H1 (cell line): ENCODE data around the gene FRY. TPM values are rescaled to one million over a fixed set of nuclear protein-coding genes. Genes with fewer than 3 reads are reported as not detected.

Experiments used
- CTCF ChIA-PET: fragments of 300-600 bp; sonication (Branson Sonifier 250); formaldehyde crosslinking; loops from one replicate; lab custom pipeline; 2021; ENCODE audit not compliant: partially characterized antibody; lab: Charles Lee
- POLR2A ChIA-PET: fragments of 300-600 bp; sonication (Branson Sonifier 250); formaldehyde crosslinking; loops from one replicate; lab custom pipeline; 2021; ENCODE audit warnings: inconsistent platforms; ENCODE audit not compliant: partially characterized antibody; lab: Charles Lee
- DNase-seq, 2 experiments: peaks; one replicate each; pipeline versions ENCODE4 v3.0.0 to v3.0.0-alpha.2; 2010 to 2022; ENCODE audit warnings: low spot score in 2 of 2, low read depth in 1 of 2, mixed read lengths in 1 of 2
- FAIRE-seq: peaks from 2 replicates; lab custom pipeline; 2011; peaks lifted over from hg19 to GRCh38; lab: Jason Lieb, UNC
- H2AFZ ChIP-seq: 2 replicates; pipeline ENCODE4 v1.8.1; 2012; ENCODE audit warnings: low read length, inconsistent platforms
- H2AK5ac ChIP-seq: 2 replicates; pipeline ENCODE4 v1.6.1; 2013; ENCODE audit warnings: low read depth, low read length
- H2BK120ac ChIP-seq: replicated peaks from 2 replicates; pipeline ENCODE3; 2013; ENCODE audit warnings: low read depth, low read length, inconsistent platforms
- H2BK12ac ChIP-seq: 2 replicates; pipeline ENCODE4 v1.6.1; 2013; ENCODE audit warnings: low read depth, low read length
- H2BK15ac ChIP-seq: 2 replicates; pipeline ENCODE4 v1.6.1; 2013; ENCODE audit warnings: low read length
- H2BK20ac ChIP-seq: 2 replicates; pipeline ENCODE4 v1.6.1; 2013; ENCODE audit warnings: low read length
- H2BK5ac ChIP-seq: 2 replicates; pipeline ENCODE4 v1.6.1; 2013; ENCODE audit warnings: low read depth, low read length
- H3K14ac ChIP-seq: 2 replicates; pipeline ENCODE4 v1.6.1; 2013; ENCODE audit warnings: inconsistent platforms; ENCODE audit not compliant: insufficient read length
- H3K18ac ChIP-seq: 2 replicates; pipeline ENCODE4 v1.6.1; 2013; ENCODE audit warnings: low read length; ENCODE audit errors: extremely low read depth
- H3K23ac ChIP-seq: 2 replicates; pipeline ENCODE4 v1.6.1; 2013; ENCODE audit warnings: inconsistent platforms; ENCODE audit not compliant: insufficient read length
- H3K23me2 ChIP-seq: 2 replicates; pipeline ENCODE4 v1.6.1; 2013; ENCODE audit warnings: low read depth, low read length
- H3K27ac ChIP-seq: 2 replicates; pipeline ENCODE4 v1.6.1; 2011; ENCODE audit warnings: low read depth, low read length, inconsistent platforms
- H3K27me3 ChIP-seq, 4 experiments: replicated peaks in 1 of 4; 1 replicate in 1 of 4; 2 replicates in 3 of 4; pipeline versions ENCODE4 v1.6.1 to v1.8.1; 2011 to 2013; ENCODE audit warnings: low read length in 3 of 4, mild to moderate bottlenecking in 3 of 4, inconsistent platforms in 2 of 4, mixed read lengths in 2 of 4, moderate library complexity in 1 of 4; ENCODE audit not compliant: control insufficient read depth in 3 of 4, insufficient read depth in 3 of 4; ENCODE audit errors: extremely low read depth in 1 of 4
- H3K36me3 ChIP-seq, 4 experiments: 2 replicates each; pipeline versions ENCODE4 v1.6.1 to v1.8.1; 2011 to 2013; ENCODE audit warnings: mild to moderate bottlenecking in 4 of 4, low read length in 3 of 4, moderate library complexity in 2 of 4, control low read depth in 1 of 4, inconsistent platforms in 1 of 4; ENCODE audit not compliant: insufficient read depth in 4 of 4, control insufficient read depth in 2 of 4
- H3K4ac ChIP-seq: replicated peaks from 2 replicates; pipeline ENCODE3; 2013; ENCODE audit warnings: low read length, low read depth, mixed read lengths, inconsistent platforms; ENCODE audit not compliant: insufficient read length
- H3K4me1 ChIP-seq, 4 experiments: replicated peaks in 1 of 4; 1 replicate in 1 of 4; 2 replicates in 3 of 4; pipeline versions ENCODE4 v1.6.1 to v1.8.1; 2011 to 2013; ENCODE audit warnings: low read length in 3 of 4, inconsistent platforms in 2 of 4, mixed read lengths in 1 of 4; ENCODE audit not compliant: insufficient read depth in 4 of 4, control insufficient read depth in 3 of 4
- H3K4me2 ChIP-seq, 2 experiments: 2 replicates each; pipeline versions ENCODE4 v1.6.1 to v1.8.1; 2011 to 2013; ENCODE audit warnings: low read depth in 2 of 2, low read length in 2 of 2, control low read depth in 1 of 2, inconsistent platforms in 1 of 2, mild to moderate bottlenecking in 1 of 2; ENCODE audit not compliant: insufficient read depth in 1 of 2
- H3K4me3 ChIP-seq, 4 experiments: fragments of 200-600, 300-600 bp in 1 of 4; sonication (generic), shearing (Covaris generic), sonication (Bioruptor Twin) in 1 of 4; 2 replicates each; pipeline versions ENCODE4 v1.5.1 to v1.8.1; 2011 to 2016; ENCODE audit warnings: low read length in 4 of 4, low read depth in 3 of 4, control low read depth in 2 of 4, inconsistent platforms in 2 of 4, mild to moderate bottlenecking in 2 of 4, mixed read lengths in 1 of 4, moderate library complexity in 1 of 4; ENCODE audit not compliant: insufficient read depth in 2 of 4; ENCODE audit errors: extremely low read depth in 1 of 4
- H3K56ac ChIP-seq: replicated peaks from 2 replicates; pipeline ENCODE3; 2013; ENCODE audit warnings: low read depth, mild to moderate bottlenecking, mixed read lengths, low read length, inconsistent platforms; ENCODE audit not compliant: insufficient read length
- H3K79me1 ChIP-seq: 2 replicates; pipeline ENCODE4 v1.6.1; 2013; ENCODE audit warnings: low read depth, low read length, control low read depth
- H3K79me2 ChIP-seq, 2 experiments: 2 replicates each; pipeline versions ENCODE4 v1.6.1 to v1.8.1; 2012 to 2013; ENCODE audit warnings: low read length in 2 of 2, mild to moderate bottlenecking in 2 of 2, inconsistent platforms in 1 of 2; ENCODE audit not compliant: insufficient read depth in 2 of 2, control insufficient read depth in 1 of 2
- H3K9ac ChIP-seq, 4 experiments: replicated peaks in 1 of 4; 1 replicate in 1 of 4; 2 replicates in 3 of 4; pipeline versions ENCODE4 v1.6.1 to v1.8.1; 2011 to 2013; ENCODE audit warnings: low read depth in 3 of 4, low read length in 3 of 4, control low read depth in 2 of 4, mild to moderate bottlenecking in 2 of 4, moderate library complexity in 2 of 4, inconsistent platforms in 1 of 4; ENCODE audit errors: extremely low read depth in 1 of 4
- H3K9me3 ChIP-seq, 2 experiments: 2 replicates each; pipeline versions ENCODE4 v1.6.1 to v1.8.1; 2012 to 2013; ENCODE audit warnings: mild to moderate bottlenecking in 2 of 2, moderate library complexity in 2 of 2, control low read depth in 1 of 2, inconsistent platforms in 1 of 2, low read depth in 1 of 2, low read length in 1 of 2, mixed read lengths in 1 of 2; ENCODE audit not compliant: insufficient read depth in 2 of 2
- H4K20me1 ChIP-seq, 2 experiments: replicated peaks in 1 of 2; 2 replicates each; pipeline versions ENCODE3 to v1.8.1; 2011 to 2013; ENCODE audit warnings: inconsistent platforms in 2 of 2, low read length in 2 of 2, mild to moderate bottlenecking in 1 of 2; ENCODE audit not compliant: insufficient read depth in 2 of 2, control insufficient read depth in 1 of 2
- H4K5ac ChIP-seq: 2 replicates; pipeline ENCODE4 v1.6.1; 2013; ENCODE audit warnings: low read length, low read depth, mixed read lengths, inconsistent platforms; ENCODE audit not compliant: insufficient read length
- H4K8ac ChIP-seq: 2 replicates; pipeline ENCODE4 v1.8.0; 2013; ENCODE audit warnings: mild to moderate bottlenecking, moderate library complexity, low read length, inconsistent platforms; ENCODE audit not compliant: insufficient read depth; ENCODE audit errors: extremely low read depth
- H4K91ac ChIP-seq: replicated peaks from 2 replicates; pipeline ENCODE3; 2013; ENCODE audit warnings: low read length, mixed read lengths, inconsistent platforms; ENCODE audit not compliant: insufficient read length
- ASH2L ChIP-seq: fragments of 200-600, 300-600 bp; sonication (generic); IDR thresholded peaks from one replicate; pipeline ENCODE4 v1.7.1; 2017; ENCODE audit warnings: low read length
- ATF3 ChIP-seq: IDR thresholded peaks from 2 replicates; pipeline ENCODE4 v1.6.1; 2011; ENCODE audit warnings: low read depth, mild to moderate bottlenecking, low read length; ENCODE audit not compliant: insufficient read depth
- BACH1 ChIP-seq: IDR thresholded peaks from 2 replicates; pipeline ENCODE4 v1.6.1; 2012; ENCODE audit warnings: low read length, improper control_type of control experiment
- CBX5 ChIP-seq: fragments of 300-800, 300-1000 bp; sonication (generic); IDR thresholded peaks from 2 replicates; pipeline ENCODE4 v1.7.1; 2016; ENCODE audit warnings: antibody characterized with exemption, low read length, low read depth
- CTCF ChIP-seq, 3 experiments: IDR thresholded peaks; 1 replicate in 2 of 3; 2 replicates in 1 of 3; pipeline versions ENCODE4 v1.5.1 to v1.6.1; 2011; ENCODE audit warnings: low read length in 3 of 3, mild to moderate bottlenecking in 3 of 3, inconsistent platforms in 2 of 3, low read depth in 1 of 3, moderate library complexity in 1 of 3; ENCODE audit not compliant: insufficient read depth in 1 of 3; ENCODE audit errors: control extremely low read depth in 1 of 3
- FOSL1 ChIP-seq: IDR thresholded peaks from 2 replicates; pipeline ENCODE4 v1.6.1; 2011; ENCODE audit warnings: mild to moderate bottlenecking, low read depth, low read length, moderate library complexity; ENCODE audit not compliant: insufficient read depth
- GABPA ChIP-seq: IDR thresholded peaks from 2 replicates; pipeline ENCODE4 v1.6.1; 2011; ENCODE audit warnings: mild to moderate bottlenecking, low read length, moderate library complexity, borderline replicate concordance; ENCODE audit not compliant: insufficient read depth
- RXRA ChIP-seq: IDR thresholded peaks from 2 replicates; pipeline ENCODE4 v1.6.1; 2011; ENCODE audit warnings: low read depth, mild to moderate bottlenecking, low read length, moderate library complexity; ENCODE audit not compliant: insufficient read depth
- SIRT6 ChIP-seq: IDR thresholded peaks from one replicate; pipeline ENCODE4 v1.7.1; 2012; ENCODE audit warnings: low read length, inconsistent platforms
- SIX5 ChIP-seq: IDR thresholded peaks from 2 replicates; pipeline ENCODE4 v1.6.1; 2011; ENCODE audit warnings: mild to moderate bottlenecking, low read depth, low read length
- SP2 ChIP-seq: IDR thresholded peaks from 2 replicates; pipeline ENCODE4 v1.6.1; 2012; ENCODE audit warnings: mild to moderate bottlenecking, low read length, inconsistent platforms
- TBP ChIP-seq: IDR thresholded peaks from 2 replicates; pipeline ENCODE4 v1.6.1; 2011; ENCODE audit warnings: low read depth, low read length, improper control_type of control experiment
- WGBS, 2 experiments: shearing (Covaris generic) in 1 of 2; methylation state at CpG; one replicate each; pipeline versions ENCODE4 v1.1.6 to v1.1.7; 2013 to 2015; ENCODE audit warnings: low lambda C conversion rate in 2 of 2, mixed read lengths in 2 of 2, inconsistent platforms in 1 of 2, low coverage in 1 of 2, missing lambda C conversion rate in 1 of 2; ENCODE audit not compliant: insufficient replicate concordance in 2 of 2, insufficient coverage in 1 of 2, insufficient read length in 1 of 2; ENCODE audit errors: extremely low coverage in 1 of 2, missing lambda C conversion rate in 1 of 2; 5-methylcytosine and 5-hydroxymethylcytosine counted together
- polyA plus RNA-seq, 7 experiments: library from polyadenylated mRNA; depleted of rRNA in 3 of 7; stranded (reverse) in 5 of 7; unstranded in 2 of 7; fragments of >200 nt in 5 of 7; fragments of 200-250 nt in 2 of 7; gene quantifications; 1 replicate in 5 of 7; 2 replicates in 1 of 7; 4 replicates in 1 of 7; pipeline versions ENCODE4 v1.2.1 to v1.2.3, GENCODE V29; 2011 to 2013; ENCODE audit warnings: missing spikeins in 2 of 7, mixed read lengths in 2 of 7
- total RNA-seq: library from RNA; stranded (reverse); fragmentation: NEBNext Ultra II Directional; extraction: Animal tissue kit (Norgen Biotek cat#: 25700); gene quantifications from 2 replicates; pipeline ENCODE4 v1.2.1, GENCODE V29; 2021

Gene FRY
- total and polyA plus RNA-seq, 2 of the 8 experiments (the other 6 are each of a cell fraction or from before 2014, with no cell fraction given) = 4.3 to 9.2 TPM

GRCh38 chr13:32040689-32041088 is 9.1 kb downstream of the FRY start:
- H2AK5ac ChIP-seq = no peak overlapping the region
- no peaks in the 10 kb centered on the region for H3K23me2 ChIP-seq
- H2BK20ac ChIP-seq = no peak overlapping the region
- DNase-seq = no peak
- H3K79me2 ChIP-seq = no peaks in the 10 kb centered on the region
- no peak overlapping the region for H3K4me3 ChIP-seq
- no peak overlapping the region for H3K4ac ChIP-seq
- CTCF ChIA-PET = interaction anchor here (0.7 to 1.6 kb wide), 2 partner anchors 10 to 195 kb away, joined by 3 to 5 read pairs; no protein-coding TSS in a partner anchor
- no peaks in the 10 kb centered on the region for H3K27me3 ChIP-seq
- H2BK12ac ChIP-seq = no peak overlapping the region
- no peaks in the 10 kb centered on the region; a peak in 2 of 8 replicates for H3K36me3 ChIP-seq
- H3K9me3 ChIP-seq = no peaks in the 10 kb centered on the region
- H3K14ac ChIP-seq = no peak overlapping the region
- H4K8ac ChIP-seq = no peak overlapping the region
- no peak overlapping the region for H4K91ac ChIP-seq
- peaks cover 3 to 6% (median 4%) of the 10 kb centered on the region in 4 experiments; a peak in 4 of 7 replicates for H3K4me1 ChIP-seq
- no peak overlapping the region for H2BK15ac ChIP-seq
- H2BK120ac ChIP-seq = no peak overlapping the region
- no peak overlapping the region for H3K4me2 ChIP-seq
- no peak overlapping the region for H3K56ac ChIP-seq
- H4K5ac ChIP-seq = no peak overlapping the region
- POLR2A ChIA-PET = interaction anchor here (1.2 kb wide), 1 partner anchor 11 kb away, joined by 3 read pairs; no protein-coding TSS in a partner anchor
- FAIRE-seq = no peak
- H3K23ac ChIP-seq = no peak overlapping the region
- H3K27ac ChIP-seq = no peak overlapping the region
- H2AFZ ChIP-seq = no peak overlapping the region
- no peak overlapping the region for H2BK5ac ChIP-seq
- no peaks in the 10 kb centered on the region for H3K79me1 ChIP-seq
- H4K20me1 ChIP-seq = no peaks in the 10 kb centered on the region
- H3K18ac ChIP-seq = no peak overlapping the region
- 90% methylated on average over 3 of the region's 3 CpGs; no CpG with 5 or more reads in 1 of the 2 experiments for WGBS, 2 experiments
- no peak overlapping the region for H3K9ac ChIP-seq
- TF ChIP-seq SIRT6 (no peak), CBX5 (no peak), FOSL1 (no peak), SP2 (no peak), ASH2L (no peak), ATF3 (no peak), GABPA (no peak), RXRA (no peak), BACH1 (no peak), CTCF (IDR thresholded peaks at IDR 0.05; ENCODE audit: control extremely low read depth in 1 of 3, insufficient read depth in 1 of 3, low read depth in 1 of 3, low read length in 3 of 3) (no peak), SIX5 (no peak), TBP (no peak)
